MCF 10A (cell line): ENCODE results near the gene ST3GAL4. TPM values are rescaled to one million over a fixed set of nuclear protein-coding genes. Genes with fewer than 3 reads are reported as not detected.
"Not testable (repeated sequence)": the region's sequence is repeated elsewhere in the genome, so short reads cannot be mapped to it uniquely, and the experiment has no call there.

Experiments
- BruUV-seq: library from RNA; stranded (reverse); fragments of 400-500 nt; replicated peaks from 2 replicates; lab custom pipeline; 2021; lab: Mats Ljungman, UMichigan
- CTCF ChIA-PET: fragments of 300-600 bp; sonication (Branson Sonifier 250); formaldehyde crosslinking; extraction: SDS; loops from one replicate; lab custom pipeline; 2021; ENCODE audit warnings: antibody characterized with exemption, inconsistent platforms; lab: Yijun Ruan, JAX
- POLR2A ChIA-PET: fragments of 300-600, 350-650 bp; sonication (Branson Sonifier 250); formaldehyde crosslinking; extraction: SDS; loops from one replicate; lab custom pipeline; 2020; ENCODE audit warnings: antibody characterized with exemption, inconsistent platforms; lab: Yijun Ruan, JAX
- DNase-seq: peaks from one replicate; pipeline ENCODE4 v3.0.0-alpha.2; 2018; ENCODE audit not compliant: unreplicated experiment
- H3K27ac Mint-ChIP-seq: one replicate; pipeline ENCODE4 v1.8.0; 2022; ENCODE audit warnings: mild to moderate bottlenecking, low read depth, mixed read lengths; ENCODE audit not compliant: unreplicated experiment
- H3K27me3 Mint-ChIP-seq: one replicate; pipeline ENCODE4 v1.8.0; 2022; ENCODE audit warnings: mixed read lengths; ENCODE audit not compliant: insufficient read depth, unreplicated experiment
- H3K36me3 Mint-ChIP-seq: one replicate; pipeline ENCODE4 v1.8.0; 2022; ENCODE audit warnings: mild to moderate bottlenecking, moderate library complexity, mixed read lengths; ENCODE audit not compliant: insufficient read depth, unreplicated experiment
- H3K4me1 Mint-ChIP-seq: one replicate; pipeline ENCODE4 v1.8.0; 2022; ENCODE audit warnings: mixed read lengths; ENCODE audit not compliant: insufficient read depth, unreplicated experiment
- H3K4me3 Mint-ChIP-seq: one replicate; pipeline ENCODE4 v1.8.0; 2022; ENCODE audit warnings: mild to moderate bottlenecking, moderate library complexity, mixed read lengths; ENCODE audit not compliant: unreplicated experiment
- H3K9me3 Mint-ChIP-seq: one replicate; pipeline ENCODE4 v1.8.0; 2022; ENCODE audit warnings: mixed read lengths; ENCODE audit not compliant: unreplicated experiment
- CTCF ChIP-seq: fragments of 200-600 bp; IDR thresholded peaks from one replicate; pipeline ENCODE4 v1.8.0; 2022; ENCODE audit warnings: antibody characterized with exemption, mild to moderate bottlenecking; ENCODE audit not compliant: unreplicated experiment
- intact Hi-C: fragments of 100-400 bp; cut with micrococcal nuclease; formaldehyde crosslinking; loops from 2 replicates; pipeline ENCODE4 v1.14.1; 2022
- total RNA-seq: library from RNA; stranded (reverse); gene quantifications from 2 replicates; pipeline ENCODE4 v1.2.3, GENCODE V29; 2022

The ST3GAL4 gene
- total RNA-seq, 1 experiment from 2014 or later: 15.3 TPM

GRCh38 chr11:126363706-126364248, 8.3 kb downstream of the ST3GAL4 start:
- POLR2A ChIA-PET: no interaction called here
- H3K4me1 Mint-ChIP-seq: peaks cover 20% of the 10 kb centered on the region
- DNase-seq: no peak

DNA sequence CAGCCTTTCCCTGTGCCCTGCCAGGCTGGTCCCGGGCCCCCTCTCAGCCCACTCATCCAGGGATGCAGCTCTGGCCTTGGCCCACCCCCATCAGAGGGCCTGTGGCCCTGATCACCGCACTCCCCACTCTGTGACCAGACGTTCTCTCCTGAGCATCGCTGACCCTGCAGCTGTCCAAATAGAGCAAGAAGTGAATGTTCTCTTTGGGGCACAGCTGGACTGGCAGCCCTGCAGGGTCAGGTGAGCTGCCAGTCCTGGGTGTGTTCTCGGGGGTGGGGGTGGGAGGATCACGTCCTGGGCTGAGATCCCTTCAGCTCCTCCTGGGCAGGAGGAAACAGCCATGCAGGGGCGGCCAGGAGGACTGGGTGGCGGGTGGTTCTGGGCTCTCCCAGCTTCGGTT, 9.2 kb downstream of the ST3GAL4 start:
- H3K27ac Mint-ChIP-seq, POLR2A ChIA-PET, CTCF ChIA-PET: not testable (repeated sequence)

More at GRCh38 chr11:126363706-126364248, 8.3 kb downstream of the ST3GAL4 start:
- Mint-ChIP-seq H3K9me3 (no peaks in the 10 kb centered on the region), H3K4me3 (no peak overlapping the region), H3K27ac (no peak overlapping the region), H3K27me3 (no peaks in the 10 kb centered on the region), H3K36me3 (no peaks in the 10 kb centered on the region)
- CTCF ChIA-PET: interaction anchor here (0.6 kb wide), 1 partner anchor 128 kb away, joined by 4 read pairs; no protein-coding TSS in a partner anchor
- no peak for TF ChIP-seq CTCF
- intact Hi-C loops: no loop called here
- no TSS peak for BruUV-seq

DNA sequence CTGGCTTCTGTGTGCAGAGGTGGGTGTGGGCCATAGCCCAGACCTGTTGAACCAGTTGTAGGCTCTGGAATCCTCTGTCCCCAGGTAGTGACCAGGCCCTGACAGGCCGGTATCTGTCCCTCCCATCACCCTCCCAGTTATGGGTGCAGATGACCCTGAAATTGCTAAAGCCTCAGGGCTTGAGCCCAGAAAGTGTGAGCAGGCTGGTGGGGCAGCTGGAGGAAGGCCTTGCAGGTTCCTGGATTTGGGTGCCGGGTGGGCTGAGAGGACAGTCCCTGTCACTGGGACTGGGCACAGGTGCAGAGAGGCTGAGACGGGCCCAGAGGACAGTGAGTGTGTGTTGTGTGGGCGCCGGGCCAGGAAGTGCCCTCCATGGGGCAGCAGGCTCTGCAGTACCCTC, 10.0 kb downstream of the ST3GAL4 start:
- H3K27me3 Mint-ChIP-seq, H3K4me3 Mint-ChIP-seq, H3K36me3 Mint-ChIP-seq, CTCF ChIA-PET, H3K9me3 Mint-ChIP-seq, DNase-seq, H3K27ac Mint-ChIP-seq, intact Hi-C loops, BruUV-seq, POLR2A ChIA-PET: not testable (repeated sequence)
- H3K4me1 Mint-ChIP-seq: peaks cover 14% of the 10 kb centered on the region

More for the DNA sequence above, 9.2 kb downstream of the ST3GAL4 start:
- BruUV-seq, H3K9me3 Mint-ChIP-seq, H3K36me3 Mint-ChIP-seq, H3K4me3 Mint-ChIP-seq, intact Hi-C loops, H3K27me3 Mint-ChIP-seq, DNase-seq: not testable (repeated sequence)
- peaks cover 19% of the 10 kb centered on the region for H3K4me1 Mint-ChIP-seq

GRCh38 chr11:126366064-126366822, 10.8 kb downstream of the ST3GAL4 start:
- CTCF ChIA-PET: no interaction called here
- Mint-ChIP-seq H3K27ac (peak overlapping the region; percentile 75), H3K4me1 (peaks cover 14% of the 10 kb centered on the region), H3K36me3 (no peaks in the 10 kb centered on the region), H3K27me3 (no peaks in the 10 kb centered on the region), H3K4me3 (no peak overlapping the region), H3K9me3 (no peaks in the 10 kb centered on the region)
- BruUV-seq: no TSS peak
- no peak for TF ChIP-seq CTCF
- no peak for DNase-seq
- intact Hi-C loops: no loop called here
- POLR2A ChIA-PET: no interaction called here

GRCh38 chr11:126366823-126367654, 11.6 kb downstream of the ST3GAL4 start:
- H3K4me1 Mint-ChIP-seq: peaks cover 14% of the 10 kb centered on the region
- intact Hi-C loops, H3K9me3 Mint-ChIP-seq, H3K27me3 Mint-ChIP-seq, H3K36me3 Mint-ChIP-seq, BruUV-seq, H3K4me3 Mint-ChIP-seq: not testable (repeated sequence)
- peak overlapping the region; percentile 75 for H3K27ac Mint-ChIP-seq
- ChIA-PET POLR2A (interaction anchor here (0.8 kb wide), 1 partner anchor 9 kb away, joined by 4 read pairs; no protein-coding TSS in a partner anchor), CTCF (interaction anchor here (0.7 kb wide), 1 partner anchor 741 kb away, joined by 3 read pairs; no protein-coding TSS in a partner anchor)
- peak; percentile 23 for DNase-seq

- H3K9me3 Mint-ChIP-seq: not testable (repeated sequence)
Observed at GRCh38 chr11:126367806-126368205, 12.3 kb downstream of the ST3GAL4 start.

More at GRCh38 chr11:126367806-126368205, 12.3 kb downstream of the ST3GAL4 start:
- CTCF ChIA-PET: interaction anchor here (0.7 kb wide), 1 partner anchor 742 kb away, joined by 3 read pairs; no protein-coding TSS in a partner anchor
- POLR2A ChIA-PET: interaction anchor here (0.8 to 1.0 kb wide), 2 partner anchors 9 to 10 kb away, joined by 3 to 4 read pairs; no protein-coding TSS in a partner anchor
- intact Hi-C loops, H3K4me3 Mint-ChIP-seq, BruUV-seq, H3K27me3 Mint-ChIP-seq, H3K27ac Mint-ChIP-seq, H3K36me3 Mint-ChIP-seq, DNase-seq: not testable (repeated sequence)
- peaks cover 16% of the 10 kb centered on the region for H3K4me1 Mint-ChIP-seq
